Kasumi-1 (cell line): Measurements from ENCODE around the gene AIP.

Experiments
- DNase-seq, 2 experiments: peaks; one replicate each; lab custom pipeline; 2025; lab: John Stamatoyannopoulos, UW

Gene AIP

GRCh38 chr11:67482827-67483798 is at the start of gene AIP:
AIP (plus strand) TSS chr11:67483026; CDS start chr11:67483159, 133 bp downstream.
- peak; percentile 98 for DNase-seq

GRCh38 chr11:67433536-67434394 is 49.1 kb upstream of the AIP start:
- no peak for DNase-seq

DNA sequence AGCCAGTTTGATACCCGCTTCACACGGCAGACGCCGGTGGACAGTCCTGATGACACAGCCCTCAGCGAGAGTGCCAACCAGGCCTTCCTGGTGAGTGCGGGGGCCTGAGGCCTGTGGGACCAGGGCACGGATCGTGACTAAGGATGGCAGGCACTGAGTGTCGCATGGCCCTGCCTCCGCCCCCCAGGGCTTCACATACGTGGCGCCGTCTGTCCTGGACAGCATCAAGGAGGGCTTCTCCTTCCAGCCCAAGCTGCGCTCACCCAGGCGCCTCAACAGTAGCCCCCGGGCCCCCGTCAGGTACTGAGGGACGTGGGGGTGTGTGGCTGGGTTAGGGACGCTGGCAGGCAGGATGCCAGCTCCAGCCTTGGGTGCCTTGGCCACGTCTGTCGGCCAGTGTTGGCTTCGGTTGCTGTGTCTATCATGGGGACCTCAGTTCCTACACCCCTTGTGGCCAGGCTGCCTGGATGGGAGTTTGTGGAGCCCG is 48.4 kb upstream of the AIP start:
- no peak for DNase-seq

- DNase-seq = no peak
These were observed 47.6 kb upstream of the AIP start for GRCh38 chr11:67435031-67435726.

DNA sequence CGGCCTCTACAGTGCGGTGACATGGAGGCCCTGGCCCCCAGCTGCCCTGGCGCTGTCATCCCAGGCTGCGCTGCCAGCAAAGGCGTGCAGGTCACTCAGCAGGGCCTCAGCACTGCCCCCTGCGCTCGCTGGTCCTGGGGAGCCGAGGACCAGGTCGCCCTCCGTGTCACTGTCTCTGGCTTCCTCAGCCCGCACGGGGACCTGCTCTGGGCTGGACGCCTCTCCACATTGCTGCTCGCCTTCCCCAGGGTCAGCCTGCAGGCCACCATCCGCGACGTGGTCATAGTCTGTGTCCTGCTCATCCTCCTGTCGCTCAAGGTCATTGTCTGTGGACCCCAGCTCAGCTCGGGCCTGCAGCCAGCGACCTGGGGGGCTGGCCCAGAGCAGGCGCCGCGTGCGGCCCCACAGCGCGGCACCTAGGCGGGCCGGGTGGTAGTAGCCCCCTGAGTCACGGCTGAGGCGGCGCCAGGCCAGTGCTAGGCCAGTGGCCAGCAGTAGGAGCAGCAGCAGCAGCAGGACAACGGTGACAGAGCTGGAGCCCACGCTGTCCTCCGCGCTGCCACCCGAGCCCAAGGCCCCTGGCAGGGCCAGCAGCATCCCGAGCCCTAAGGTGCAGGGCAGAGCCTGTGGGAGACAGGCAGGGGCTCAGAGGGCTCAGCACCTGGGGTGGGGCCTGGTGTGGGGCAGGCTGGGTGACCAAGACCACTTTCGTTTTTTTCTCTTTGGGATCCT is 46.9 kb upstream of the AIP start:
- DNase-seq = no peak

GRCh38 chr11:67436459-67437081 is 46.3 kb upstream of the AIP start:
- DNase-seq = peak; percentile 44 to 68

DNA sequence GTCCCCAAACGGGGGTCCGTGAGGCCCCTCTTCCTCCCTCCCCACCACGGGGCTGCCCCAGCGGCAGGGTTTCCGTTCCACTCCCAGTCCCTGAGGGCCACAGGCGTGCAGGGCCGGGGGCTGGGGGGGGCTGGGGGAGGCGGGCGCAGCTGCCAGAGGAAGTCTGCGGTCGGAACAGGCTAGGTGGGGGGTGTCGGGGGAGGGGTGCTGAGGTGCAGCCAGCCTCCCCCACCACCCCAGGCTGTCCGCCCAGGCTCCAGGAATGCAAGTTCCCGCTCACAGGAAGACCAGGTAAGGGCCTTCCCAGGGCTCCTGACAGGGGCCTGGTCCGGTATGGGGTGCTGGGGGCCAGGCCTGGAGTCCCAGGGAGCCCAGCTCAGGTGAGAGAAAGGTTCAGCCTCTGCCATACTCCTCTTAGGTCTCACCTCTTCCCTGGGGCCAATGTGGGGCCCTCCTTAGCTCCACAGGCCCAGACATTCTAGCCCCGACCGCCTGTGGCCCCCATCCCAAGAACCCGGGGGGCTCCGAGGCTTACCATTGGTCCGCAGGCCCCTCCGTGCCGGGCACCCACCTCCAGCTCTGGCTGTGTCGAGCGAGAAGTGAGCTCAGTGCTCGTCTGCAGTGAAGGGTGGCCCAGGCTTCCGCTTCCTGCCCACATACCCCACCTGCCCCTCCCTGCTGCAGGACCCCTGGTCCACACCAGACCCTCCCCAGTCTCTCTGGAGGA is 45.6 kb upstream of the AIP start, which contains the start of gene PTPRCAP:
Gene PTPRCAP, minus strand, starts transcription at position 601 of the 727 bp plus-strand sequence. Its CDS starts 63 bp downstream, at position 538.
- peak; percentile 85 to 92 for DNase-seq

DNA sequence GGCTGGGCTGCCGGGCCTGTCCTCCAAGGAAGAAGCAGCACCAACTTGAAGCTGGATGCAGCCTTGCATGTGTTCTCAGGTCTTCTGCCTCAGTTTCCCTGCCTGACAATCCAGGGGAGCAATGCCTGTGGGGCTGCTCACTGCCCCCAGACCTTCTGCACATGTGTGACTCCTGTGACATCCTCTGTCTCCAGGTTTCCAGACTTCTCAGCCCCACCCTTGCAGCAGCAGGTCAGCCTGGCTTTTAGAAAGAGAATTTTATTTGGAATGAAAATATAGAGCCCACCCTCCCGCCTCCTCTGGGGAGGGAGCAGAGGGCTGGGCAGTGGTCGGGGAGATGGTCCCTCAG is 45.0 kb upstream of the AIP start:
- DNase-seq = no peak

DNA sequence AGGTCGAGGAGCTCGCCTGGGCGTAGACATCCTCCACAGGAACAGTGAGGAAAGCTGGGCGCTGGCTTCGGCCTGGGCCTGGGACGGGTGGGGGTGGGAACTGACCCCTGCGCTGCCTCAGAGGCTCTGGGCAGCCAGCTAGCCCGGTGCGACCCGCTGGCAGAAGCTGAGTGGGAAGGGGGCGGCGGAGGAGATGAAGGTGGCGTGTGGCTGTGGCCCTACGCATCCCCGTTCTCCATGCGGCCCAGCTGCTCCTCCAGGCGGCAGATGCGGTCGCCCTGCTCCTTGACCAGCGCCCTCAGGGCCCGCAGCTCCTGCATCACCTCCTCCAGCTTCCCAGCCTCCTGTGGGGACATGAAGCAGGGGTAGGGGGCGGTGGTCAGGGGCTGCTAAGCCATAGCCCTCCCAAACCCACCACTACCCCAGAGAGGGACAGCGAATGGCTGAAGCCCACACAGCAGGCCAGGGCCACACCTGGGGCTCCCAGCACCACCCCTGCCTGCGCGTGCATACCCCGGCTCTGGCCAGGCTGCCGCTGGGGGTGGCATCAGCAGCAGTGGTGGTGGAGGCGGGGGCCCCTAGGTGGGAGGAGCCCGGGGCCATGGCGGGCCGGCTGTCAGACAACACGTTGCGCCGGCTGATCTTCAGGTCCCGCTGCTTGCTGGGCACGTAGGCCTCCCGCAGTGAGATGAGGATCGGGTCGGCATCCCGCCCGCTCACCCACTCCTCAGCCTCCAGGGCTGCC is 44.5 kb upstream of the AIP start:
- DNase-seq = no peak

DNA sequence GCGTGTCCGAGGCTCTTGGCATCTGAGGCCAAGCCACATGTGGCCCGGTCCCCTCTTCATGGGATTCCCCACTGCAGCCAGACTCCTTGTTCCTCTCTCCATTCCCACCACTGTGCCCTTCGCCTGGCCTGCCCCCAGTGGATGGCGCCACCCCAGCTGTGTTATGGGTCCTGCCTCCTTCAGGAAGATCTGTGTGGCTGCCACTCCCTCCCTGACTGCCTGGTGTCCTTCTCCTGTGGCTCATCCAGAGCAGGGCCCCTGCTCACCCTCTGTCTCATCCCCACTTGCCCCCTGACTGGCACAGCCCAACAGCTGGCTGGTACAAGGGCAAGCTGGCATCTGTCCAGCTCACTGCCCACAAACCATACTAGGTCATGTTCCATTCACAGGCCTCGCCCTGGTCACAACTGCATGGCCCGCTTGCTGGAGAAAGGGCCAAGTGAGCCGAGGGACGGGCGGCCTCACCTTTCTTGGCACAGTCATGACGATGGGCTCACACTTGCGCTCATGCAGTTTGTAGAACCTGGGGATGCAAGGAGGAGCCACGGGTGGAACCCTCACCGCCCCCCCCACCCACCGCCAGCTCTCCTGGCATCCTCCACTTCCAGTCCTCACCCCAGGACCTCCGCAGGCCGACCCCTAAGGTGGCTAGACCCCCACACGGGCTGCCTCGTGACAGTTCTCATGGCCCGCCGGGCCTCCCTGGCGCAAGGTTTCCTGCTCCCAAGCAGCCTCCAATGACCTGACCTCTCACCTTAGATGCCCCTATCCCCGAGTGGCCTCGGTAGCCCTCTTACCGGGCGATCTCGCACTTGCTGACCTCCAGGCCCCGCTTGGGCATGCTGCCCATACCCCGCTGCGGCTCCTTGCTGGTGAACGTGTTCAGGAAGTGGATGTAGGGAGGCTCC is 43.3 kb upstream of the AIP start:
- DNase-seq = peak; percentile 57 to 59

DNA sequence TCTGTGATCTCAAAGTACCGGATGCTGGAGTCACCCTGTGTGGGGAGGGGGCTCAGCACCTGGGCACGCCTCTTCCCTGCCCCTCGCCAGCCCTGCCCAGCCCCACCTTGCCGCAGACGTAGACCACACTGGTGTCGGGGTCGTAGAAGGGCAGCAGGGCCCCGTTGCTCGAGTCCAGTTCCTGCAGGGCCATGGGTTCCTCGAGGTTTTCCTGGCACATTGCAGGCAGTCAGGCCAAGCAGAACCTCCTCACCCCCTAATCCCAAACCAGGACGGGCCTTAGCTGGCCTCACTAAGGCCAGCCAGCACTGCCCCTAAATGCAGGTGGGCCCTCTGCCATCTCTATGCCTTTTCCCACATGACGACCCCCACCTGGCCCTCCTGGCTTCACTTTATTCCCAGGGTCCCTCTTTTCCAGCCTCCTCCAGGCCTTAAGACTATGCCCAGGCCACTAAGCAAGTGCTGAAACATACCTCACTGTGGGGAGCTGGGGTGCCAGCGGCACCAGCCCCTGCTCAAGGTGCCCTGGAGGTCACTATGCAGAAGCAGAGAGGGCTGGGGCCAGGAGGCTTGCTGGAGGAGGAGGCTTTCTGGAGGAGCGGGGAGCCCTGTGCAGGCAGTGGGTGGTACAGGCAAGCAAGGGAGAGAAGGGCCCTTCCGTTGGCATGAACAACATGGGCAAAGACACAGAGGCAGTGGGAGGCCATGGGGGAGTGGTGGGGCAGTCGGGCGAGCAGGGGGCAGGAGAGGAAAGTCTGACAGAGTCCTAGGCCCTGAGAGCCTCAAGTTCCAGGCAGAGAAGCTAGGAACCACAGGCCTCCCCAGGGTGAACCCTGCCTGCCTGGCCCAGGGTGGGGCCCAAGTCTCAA is 42.4 kb upstream of the AIP start:
- DNase-seq = no peak

DNA sequence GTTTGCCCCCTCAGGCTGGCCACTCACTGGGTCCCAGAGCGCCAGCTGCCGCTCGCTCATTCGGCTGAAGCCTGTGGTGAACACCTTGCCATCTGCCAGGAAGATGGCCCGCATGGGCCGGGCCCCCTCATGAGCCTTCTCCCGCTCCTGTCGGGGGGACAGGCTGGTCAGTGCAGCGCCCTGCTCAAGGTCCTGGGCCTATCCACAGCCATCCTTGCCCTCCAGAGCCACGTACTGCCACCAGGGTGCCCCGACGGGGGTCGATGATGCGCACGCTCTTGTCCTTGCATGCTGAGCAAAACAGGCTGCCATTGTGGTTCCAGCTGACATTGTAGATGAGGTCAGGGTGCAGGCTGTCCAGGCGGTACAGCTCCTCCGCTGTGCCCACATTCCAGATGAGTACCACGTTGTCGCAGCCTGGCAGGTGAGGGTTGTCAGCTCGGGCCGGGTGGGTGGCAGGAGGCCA is 41.7 kb upstream of the AIP start:
- no peak for DNase-seq

- DNase-seq = no peak
These were observed 41.0 kb upstream of the AIP start for GRCh38 chr11:67441731-67442351.

DNA sequence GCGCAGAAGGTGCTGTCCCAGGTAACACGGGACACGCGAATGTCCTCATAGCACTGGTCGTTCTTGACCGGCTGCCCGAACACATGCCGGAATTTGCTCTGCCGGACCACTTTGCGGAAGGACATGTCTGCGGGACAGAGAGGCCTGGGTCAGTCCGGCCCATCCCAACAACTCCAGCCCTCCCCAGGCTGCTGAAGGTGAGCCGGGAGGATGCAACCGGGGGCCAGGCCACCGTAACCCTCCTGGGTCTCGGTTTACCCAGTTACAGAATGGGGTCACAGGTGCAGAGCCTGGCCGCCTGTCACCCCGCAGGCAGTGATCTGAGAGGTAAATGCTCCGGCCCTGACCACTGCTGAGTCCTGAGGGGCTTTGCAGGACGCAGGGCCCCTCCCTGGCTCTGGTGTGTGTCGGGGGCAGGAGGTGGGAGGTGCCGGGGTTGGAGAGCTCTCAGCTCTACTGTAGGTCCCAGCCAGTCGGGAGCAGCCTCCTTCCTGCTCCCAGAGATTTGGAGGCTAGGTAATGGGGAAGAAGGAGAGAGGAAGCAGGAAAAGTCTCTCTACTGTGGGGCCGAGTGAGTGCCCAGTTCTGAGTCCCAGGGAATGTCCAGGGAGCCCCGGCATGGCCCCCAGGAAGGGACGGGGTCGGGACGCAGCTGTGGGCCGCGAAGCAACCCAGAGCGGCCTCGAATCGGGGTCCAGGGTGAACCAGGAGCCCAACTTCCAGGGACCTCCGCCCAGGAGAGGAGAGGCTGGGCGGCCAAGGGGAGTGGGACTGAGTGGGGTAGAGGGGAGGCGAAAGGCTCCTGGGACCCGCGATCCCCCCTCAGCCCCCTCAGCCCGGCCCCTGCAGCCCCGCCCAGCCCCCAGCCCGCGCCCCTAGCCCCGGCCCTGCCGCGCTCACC is 40.1 kb upstream of the AIP start:
- no peak for DNase-seq

DNA sequence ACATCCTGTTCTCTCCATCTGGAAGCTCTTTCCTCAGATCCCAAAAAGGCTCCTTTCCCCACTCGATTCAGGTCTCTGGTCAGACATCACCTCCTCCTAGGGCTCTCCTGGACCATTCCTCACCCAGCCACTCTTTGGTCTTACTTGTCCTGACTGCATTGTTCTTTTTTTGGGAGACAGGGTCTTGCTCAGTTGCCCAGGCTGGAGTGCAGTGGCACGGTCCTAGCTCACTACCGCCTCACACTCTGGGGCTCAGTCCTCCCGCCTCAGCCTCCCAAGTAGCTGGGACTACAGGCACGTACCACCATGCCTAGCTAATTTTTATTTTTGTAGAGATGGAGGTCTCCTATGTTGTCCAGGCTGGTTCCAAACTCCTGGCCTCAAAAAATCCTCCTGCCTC is 37.3 kb upstream of the AIP start:
- no peak for DNase-seq

DNA sequence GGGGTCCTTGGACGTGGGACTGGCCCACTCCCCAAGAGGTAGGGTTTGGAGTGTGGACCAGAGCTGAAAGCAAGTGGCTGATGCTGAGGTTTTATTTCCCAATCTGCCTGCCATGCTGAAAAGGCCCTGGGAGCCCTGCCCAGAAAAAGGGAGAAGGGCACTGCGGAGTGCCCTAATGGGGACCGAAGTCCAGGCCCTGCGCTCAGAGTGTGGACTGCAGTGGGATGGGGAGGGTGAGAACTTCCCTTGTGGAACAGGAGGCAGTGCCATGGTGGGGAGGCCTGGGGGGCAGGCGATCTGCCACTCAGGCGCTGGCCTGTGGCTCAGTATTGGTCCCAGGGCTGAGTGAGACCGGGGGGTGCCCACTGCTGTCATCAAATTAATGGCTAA is 34.6 kb upstream of the AIP start:
- no peak for DNase-seq
